NOMO-1 treated with dmso at 0.1 percent for 144 hours (cell line): Measurements from ENCODE around the gene TMEM232.
"Not testable (repeated sequence)": the region's sequence is repeated elsewhere in the genome, so short reads cannot be mapped to it uniquely, and the experiment has no call there.

ENCODE experiments used
- DNase-seq: peaks from one replicate; lab custom pipeline; 2025; ENCODE audit not compliant: unreplicated experiment; lab: John Stamatoyannopoulos, UW

Gene TMEM232

DNA sequence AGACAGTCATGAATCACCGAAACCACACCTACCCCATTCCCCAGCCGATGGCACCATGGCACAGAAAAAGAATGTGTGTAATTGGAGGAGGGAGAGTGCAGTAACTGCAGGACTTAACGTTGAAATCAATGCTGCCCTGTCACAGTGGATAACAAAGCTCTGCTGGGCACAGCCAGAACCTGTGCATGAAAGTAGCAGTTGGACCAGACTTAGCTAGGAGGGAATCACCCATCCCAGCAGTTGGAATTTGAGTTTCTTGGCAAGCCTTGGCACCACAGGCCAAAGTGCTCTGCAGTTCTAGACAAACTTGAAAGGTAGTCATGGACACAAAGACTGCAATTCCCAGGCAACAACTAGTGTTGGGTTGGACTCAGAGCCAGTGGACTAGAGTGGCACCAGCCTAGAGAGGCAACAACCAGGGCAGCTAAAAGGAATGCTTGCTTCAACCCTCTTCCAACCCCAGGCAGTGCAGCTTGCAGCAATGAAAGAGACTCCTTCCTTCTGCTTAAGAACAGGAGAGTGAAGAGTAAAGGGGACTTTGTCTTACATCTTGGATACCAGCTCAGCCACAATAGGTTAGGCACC is 19.1 kb downstream of the TMEM232 start:
- no peak for DNase-seq

DNA sequence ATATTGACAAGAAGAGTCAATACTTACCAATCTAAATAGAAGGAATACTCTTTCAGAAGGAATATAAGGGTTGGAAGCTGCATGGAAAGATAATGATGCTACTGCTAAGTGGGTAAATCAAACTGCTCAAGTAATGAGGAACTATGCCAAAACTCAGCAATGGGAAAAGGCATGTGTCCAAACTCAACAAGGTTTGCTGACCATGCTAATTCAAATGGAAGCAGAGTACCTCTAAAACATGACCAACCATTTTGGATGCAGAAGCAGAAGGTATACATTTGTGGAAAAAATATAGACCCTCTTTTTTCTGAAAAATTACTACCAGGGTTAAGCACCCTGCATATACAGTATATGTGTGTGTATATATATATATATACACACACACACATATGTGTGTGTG is 21.1 kb downstream of the TMEM232 start:
- DNase-seq = no peak

DNA sequence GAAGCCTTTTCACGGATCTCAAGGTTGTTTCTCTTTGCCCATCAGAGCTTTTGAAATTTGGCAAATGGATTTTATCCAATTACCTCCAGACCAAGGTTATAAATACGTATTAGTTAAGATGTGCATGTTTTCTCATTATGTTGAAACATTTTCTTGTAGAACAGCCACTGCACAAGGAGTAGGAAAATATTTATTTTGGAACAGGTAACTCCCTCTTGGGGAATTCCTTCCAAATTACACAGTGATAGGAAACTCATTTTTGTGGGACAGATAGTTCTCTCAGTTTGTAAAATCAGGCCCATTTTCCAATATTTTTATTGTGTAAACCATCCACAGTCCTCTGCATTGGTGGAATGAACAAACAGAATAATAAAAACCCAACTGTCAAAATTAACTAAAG is 23.0 kb downstream of the TMEM232 start:
- no peak for DNase-seq

DNA sequence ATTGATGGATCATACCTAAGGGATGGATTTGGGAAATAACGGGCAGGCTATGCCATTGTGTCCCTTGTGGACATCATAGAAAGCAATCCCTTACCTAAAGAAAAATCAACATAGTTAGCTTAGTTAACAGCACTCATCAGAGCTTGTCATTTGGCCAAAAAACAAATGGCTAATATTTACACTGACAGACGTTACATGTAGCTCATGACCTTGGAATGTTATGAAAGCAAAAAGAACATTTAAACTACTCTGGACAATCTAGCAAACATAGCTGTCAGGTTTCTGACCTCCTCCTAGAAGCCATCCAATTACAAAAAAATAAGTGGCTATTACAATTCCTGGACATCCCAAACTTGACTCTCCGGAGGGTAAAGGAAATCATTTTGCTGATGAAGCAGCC is 23.8 kb downstream of the TMEM232 start:
- no peak for DNase-seq

DNA sequence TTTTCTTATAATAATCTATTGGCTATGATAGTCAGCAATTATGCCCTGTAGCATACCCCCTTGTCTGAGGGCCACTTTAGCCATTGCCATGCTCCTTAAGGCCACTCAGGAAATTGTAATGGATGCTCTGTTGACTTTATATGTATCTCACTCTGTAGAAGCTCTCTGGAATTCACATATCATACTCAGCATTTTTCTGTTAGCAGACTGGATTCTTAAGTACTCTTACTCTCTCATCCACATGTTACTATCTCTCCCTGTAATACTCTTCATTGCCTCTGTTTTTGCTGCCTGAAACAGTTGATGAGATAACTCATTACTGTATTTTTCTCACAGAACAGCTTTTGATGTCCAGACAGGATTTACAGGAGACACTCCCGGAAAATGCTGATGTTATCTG is 24.2 kb downstream of the TMEM232 start:
- no peak for DNase-seq

DNA sequence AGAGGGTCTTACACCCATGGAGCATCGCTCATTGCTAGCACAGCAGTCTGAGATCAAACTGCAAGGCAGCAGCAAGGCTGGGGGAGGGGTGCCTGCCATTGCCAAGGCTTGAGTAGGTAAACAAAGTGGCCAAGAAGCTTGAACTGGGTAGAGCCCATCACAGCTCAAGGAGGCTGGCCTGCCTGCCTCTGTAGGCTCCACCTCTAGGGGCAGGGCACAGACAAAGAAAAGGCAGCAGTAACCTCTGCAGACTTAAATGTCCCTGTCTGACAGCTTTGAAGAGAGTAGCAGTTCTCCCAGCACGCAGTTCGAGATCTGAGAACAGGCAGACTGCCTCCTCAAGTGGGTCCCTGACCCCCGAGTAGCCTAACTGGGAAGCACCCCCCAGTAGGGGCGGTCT is 33.8 kb downstream of the TMEM232 start:
- not testable (repeated sequence) for DNase-seq

DNA sequence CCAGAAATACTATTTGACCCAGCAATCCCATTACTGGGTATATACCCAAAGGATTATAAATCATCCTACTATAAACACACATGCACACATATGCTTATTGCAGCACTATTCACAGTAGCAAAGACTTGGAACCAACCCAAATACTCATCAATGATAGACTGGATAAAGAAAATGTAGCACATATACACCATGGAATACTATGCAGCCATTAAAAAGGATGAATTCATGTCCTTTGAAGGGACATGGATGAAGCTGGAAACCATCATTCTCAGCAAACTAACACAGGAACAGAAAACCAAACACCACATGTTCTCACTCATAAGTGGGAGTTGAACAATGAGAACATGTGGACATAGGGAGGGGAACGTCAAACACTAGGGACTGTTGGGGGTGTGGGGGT is 35.9 kb downstream of the TMEM232 start:
- not testable (repeated sequence) for DNase-seq

DNA sequence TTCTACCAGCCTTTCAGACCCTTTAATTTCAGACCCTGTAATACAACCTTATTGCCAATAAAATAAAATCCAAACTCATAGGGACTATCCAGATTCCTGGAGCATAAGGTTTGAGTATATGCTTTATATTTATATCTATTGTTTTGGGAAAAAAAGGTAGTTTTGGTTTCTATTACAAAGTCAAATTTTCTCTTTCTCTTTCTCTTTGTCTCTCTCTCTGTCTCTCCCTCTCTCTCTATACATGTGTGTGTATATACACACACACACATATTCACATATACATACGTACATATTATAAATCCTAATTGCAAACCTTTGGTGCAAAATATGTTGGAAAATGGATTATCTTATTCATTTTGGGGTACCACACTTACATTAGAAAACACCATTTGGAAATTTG is 39.0 kb downstream of the TMEM232 start:
- no peak for DNase-seq

DNA sequence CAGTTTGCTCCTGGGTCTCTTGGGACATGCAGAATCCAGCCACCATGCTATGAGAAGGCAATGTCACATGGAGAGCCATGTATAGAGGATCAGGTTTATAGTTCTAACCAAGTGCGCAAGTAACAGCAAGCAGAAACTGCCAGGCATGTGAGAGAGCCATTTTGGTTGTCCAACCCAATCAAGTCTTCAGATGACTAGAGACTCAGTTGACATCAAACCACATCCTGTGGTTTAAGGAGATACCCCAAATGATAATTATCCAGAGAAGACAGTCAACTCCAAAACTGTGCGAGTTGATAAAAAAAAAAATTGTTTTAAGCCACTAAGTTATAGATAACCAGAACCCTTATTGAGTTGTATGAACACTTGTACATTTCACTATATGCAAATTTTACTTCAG is 40.2 kb downstream of the TMEM232 start:
- no peak for DNase-seq

DNA sequence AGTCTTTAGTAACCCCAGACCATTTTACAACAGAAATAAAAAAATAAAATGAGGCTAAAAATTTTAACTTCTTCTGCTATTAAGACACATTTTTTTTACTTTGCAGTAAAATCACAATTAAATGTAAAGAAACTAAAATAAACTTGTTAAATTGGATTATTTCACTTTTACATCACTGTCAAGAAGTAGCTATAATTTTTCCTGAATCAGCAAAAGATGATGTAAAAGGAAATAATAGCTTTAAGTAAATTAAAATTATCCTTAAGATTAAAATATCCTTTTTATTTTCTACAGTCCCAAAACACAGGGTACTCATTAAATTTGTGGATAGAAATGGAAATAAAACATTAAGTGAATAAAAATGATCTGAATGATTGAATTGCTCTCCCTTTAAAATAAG is 44.5 kb downstream of the TMEM232 start:
- DNase-seq = no peak

DNA sequence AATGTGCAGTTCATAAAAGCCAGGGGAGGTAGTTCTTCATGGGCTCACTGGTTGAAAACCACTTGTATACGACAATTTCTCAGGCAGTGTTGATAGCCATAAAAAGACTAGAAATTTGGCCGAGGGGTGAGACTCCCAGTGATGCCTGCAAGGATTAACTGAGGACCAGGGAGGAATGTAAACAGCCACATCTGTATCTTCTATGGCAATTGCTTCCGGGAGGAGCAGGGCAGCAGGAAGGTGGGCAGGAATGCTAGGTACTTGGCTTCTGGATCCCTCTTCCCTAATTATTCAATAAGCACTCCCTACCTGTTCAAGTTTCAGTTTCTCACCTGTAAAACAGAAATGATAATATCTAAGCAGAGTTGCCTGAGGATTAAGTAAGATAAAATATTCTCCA is 45.4 kb downstream of the TMEM232 start:
- no peak for DNase-seq

DNA sequence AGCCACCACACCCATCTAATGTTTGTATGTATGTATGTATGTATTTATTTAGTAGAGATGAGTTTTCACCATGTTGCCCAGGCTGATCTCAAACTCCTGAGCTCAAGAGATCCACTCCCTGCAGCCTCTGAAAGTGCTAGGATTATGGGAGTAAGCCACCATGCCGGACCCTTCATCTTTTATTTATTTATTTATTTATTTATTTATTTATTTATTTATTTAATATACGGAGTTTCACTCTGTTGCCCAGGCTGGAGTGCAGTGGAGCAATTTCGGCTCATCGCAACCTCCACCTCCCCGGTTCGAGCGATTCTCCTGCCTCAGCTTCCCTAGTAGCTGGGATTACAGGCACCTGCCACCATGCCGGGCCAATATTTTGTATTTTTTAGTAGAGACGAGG is 49.9 kb downstream of the TMEM232 start:
- not testable (repeated sequence) for DNase-seq

DNA sequence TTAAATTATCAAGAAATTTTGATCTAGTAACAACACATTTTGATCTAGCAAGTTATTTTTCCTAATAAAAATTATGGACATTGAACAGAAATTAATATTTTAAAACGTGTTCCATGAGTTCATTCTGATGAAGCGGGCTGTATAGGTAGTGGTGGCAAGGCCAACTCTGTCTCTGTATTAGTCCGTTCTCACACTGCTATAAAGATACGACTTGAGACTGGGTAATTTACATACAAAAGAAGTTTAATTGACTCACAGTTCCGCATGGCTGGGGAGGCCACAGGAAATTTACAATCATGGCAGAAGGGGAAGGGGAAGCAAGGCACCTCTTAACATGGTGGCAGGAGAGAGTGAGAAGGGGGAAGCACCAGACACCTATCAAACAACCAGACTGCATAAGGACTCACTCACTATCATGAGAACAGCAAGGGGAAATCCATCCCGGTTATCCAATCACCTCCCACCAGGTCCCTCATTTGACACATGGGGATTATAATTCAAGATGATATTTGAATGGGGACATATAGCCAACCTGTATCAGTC is 61.2 kb downstream of the TMEM232 start:
- peak; percentile 8 for DNase-seq

DNA sequence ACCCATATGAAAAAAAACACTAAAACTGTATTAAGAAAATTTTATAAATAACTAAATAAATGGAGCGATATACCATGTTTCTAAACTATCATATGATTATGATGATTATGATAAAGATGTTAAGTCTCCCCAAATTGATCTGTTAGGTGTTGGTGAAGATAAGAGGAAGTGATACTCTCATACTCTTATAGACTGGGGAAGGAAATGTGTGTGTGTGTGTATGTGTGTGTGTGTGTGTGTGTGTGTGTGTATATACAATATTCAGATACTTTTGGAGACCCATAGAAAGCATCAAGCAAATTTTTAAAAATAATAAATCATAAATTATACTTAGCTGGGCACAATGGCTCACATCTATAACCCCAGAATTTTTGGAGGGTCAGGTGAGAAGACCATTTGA is 62.9 kb downstream of the TMEM232 start:
- peak; percentile 10 for DNase-seq

DNA sequence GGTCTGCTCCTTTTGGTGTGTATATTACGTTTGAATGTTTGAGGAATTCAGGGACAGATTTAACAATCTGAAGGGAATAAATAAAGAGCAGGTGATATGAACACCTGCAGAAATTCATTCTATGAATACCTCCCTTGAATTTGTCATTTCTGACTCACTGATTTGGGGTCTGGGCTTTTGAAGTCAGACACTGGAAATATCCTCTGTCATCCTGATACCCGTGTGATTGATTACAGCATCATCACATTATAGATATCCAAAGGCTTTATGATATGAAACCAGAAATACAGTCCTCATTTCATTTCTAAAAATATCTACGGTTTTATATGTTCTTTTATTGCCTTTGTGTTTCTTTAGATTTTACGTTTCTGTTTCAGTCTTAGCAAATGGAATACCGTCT is 68.5 kb downstream of the TMEM232 start:
- DNase-seq = no peak

DNA sequence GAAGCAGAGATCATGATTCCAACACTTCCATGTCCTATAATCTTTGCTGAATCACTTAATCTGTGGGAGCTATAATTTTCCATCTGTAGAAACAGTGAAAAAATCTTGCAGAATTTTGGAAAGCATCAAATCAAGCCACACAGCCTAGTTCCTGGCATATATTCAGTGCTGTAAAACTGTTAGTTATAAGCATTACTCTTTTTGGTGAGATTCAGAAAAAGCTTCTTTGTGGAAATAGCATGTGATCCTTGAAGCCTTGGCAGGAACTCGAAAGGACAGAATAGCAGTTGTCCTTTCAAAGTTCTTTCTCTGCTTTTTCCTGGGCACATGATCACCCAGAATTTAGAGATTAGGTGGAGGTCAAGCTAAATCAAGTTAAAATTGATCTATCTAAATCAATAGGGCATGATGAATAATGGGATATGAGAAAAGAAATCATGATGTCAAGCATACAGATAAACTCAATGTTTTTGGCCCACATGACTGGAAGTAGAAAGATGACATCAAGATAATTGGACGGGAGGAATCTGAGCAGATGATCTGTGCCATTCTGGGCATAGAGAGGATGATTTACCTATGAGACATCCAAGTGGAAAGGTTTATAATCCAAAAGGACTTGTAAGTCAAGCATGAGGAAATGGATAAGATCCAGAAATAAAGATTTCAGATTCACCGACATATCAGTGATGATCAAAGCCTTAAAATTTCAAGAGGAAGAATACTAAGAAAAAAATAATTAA is 73.1 kb downstream of the TMEM232 start:
- DNase-seq = no peak

DNA sequence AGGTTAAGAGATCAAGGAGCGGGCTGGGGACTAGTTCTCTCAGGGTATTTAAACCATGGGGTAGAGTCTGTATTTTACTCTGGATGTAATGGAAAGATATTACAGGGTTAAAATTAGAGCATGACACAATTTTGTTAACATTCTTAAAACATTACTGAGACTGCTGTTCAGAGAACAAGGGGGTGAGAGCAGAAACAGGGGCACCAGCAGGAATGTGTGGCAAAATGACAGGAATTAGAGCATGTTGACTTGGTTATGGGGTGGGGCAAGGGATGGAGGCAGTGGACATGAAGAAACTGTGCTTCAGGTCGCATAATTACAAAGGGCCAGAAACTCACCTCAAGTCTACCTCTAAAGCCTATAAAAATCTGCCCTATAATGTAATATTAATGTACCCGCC is 75.0 kb downstream of the TMEM232 start:
- DNase-seq = no peak

DNA sequence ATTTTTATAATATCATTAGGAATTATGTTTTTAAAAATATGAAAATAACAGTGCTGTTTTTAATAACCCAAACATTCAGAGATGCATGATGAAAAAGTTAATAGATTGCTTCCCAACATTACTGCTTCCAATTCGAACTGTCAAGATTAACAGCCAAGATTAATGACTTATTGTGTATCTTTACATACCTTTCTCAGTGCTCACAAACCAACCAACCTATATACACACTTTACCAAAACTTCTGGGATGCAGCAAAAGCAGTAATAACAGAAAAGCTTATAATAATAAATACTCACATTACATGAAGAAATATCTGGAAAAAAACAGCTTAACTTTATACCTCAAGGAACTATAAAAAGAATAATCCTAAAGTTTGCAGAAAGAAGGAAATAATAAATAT is 82.1 kb downstream of the TMEM232 start:
- DNase-seq = no peak

DNA sequence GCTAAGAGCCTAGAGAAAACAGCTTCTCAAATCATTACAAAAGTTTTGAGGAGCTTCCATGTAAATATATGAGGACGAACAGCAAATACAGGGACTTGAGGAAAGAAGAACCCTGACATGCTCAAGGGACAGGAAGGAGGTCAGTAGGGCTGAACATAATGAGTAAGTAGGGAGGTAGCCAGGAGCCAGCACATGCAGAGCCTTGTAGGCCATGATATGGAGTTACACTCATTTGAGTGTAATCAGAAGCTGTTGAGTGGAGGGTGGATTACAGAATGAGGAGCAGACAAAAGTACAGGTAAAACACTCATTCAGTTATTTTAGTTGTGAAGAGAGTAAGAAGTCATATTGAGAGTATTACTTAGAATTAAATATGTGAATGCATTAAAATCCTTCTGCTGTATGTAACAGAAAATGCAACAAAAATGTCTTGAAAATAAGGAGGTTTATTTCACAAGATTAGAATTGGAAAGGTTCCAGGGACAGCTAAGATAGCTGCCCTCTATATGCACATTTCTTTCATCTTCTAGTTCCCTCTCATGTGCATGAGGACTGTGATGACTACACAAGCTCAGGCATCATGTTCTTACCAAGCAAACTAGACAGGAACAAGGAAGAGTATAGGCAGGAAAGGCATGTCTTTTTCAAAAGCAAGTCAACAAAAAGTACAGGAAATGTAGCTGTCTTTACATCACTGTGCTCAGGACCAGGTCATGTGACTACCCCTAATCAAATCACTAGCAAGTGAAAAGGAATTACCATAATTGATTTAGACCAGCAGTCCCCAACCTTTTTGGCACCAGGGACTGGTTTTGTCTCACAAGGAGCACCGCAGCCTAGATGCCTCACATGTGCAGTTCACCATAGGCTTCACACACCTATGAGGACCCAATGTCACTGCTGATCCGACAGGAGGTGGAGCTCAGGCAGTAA is 87.2 kb downstream of the TMEM232 start:
- no peak for DNase-seq

DNA sequence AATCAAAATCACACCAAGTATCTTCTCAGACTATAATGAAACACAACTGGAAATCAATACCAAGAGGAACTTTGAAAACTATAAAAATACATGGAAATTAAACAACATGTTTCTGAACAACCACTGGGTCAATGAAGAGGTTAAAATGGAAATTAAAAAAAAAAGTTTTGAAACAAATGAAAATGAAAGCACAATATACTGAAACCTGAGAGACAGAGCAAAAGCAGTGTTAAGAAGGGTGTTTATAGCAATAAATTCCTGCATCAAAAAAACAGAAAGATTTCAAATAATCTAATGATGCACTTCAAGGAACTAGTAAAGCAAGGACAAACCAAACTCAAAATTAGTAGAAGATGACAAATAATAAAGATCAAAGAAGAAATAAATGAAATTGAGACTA is 92.0 kb downstream of the TMEM232 start:
- no peak for DNase-seq

DNA sequence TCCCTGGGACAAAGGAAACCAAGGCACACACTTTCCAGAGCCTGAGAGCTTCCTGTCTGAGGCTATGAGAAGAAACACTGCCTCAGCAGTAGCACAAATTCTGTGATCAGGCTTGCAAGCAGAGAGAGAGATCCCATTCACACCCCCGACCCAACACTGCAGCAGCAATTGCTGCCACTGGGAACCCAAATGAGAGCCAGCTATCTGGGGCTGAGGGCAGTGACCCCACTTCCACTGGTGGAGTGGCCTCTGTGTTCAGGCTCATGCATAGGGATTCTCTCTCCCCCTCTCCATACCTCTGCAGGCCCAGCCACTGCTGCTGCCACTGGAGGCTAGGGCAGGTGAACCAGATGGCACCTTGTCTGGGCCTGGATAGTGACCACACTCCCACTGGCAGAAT is 95.2 kb downstream of the TMEM232 start:
- no peak for DNase-seq

DNA sequence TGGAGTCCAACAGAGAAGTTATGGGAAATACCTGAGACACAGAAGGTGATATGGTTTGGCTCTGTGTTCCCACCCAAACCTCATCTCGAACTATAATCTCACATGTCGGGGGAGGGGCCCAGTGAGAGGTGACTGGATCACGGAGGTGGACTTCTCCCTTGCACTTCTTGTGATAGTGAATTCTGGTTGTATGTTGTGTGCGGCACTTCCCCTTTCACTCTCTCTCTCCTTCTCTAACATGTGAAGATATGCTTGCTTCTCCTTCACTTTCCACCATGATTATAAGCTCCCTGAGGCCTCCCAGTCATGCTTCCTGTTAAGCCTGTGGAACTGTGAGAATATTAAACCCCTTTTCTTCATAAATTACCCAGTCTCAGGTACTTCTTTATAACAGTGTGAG is 96.1 kb downstream of the TMEM232 start:
- DNase-seq = no peak
